T-cell (primary cell): ENCODE measurements around the gene TCEA2. TPM values are rescaled to one million over a fixed set of nuclear protein-coding genes. Genes with fewer than 3 reads are reported as not detected.

Experiments used
- ATAC-seq, 4 experiments: fragments of 200-7000 bp in 3 of 4; fragments of 150-1000 bp in 1 of 4; cut with Tn5 transposase; replicated peaks in 1 of 4; 1 replicate in 3 of 4; 2 replicates in 1 of 4; pipeline ENCODE4 v1.10.0; 2021; ENCODE audit warnings: moderate library complexity in 3 of 4, mild to moderate bottlenecking in 2 of 4, moderate number of reproducible peaks in 1 of 4
- CTCF ChIA-PET, 2 donors: fragments of 300-600 bp; sonication (Branson Sonifier 250); formaldehyde crosslinking; loops; one replicate each; lab custom pipeline; 2022; ENCODE audit warnings: antibody characterized with exemption in 2 of 2; lab: Charles Lee
- POLR2A ChIA-PET, 2 donors: fragments of 300-600 bp; sonication (Branson Sonifier 250); formaldehyde crosslinking; loops; one replicate each; lab custom pipeline; 2022; ENCODE audit warnings: antibody characterized with exemption in 2 of 2; lab: Charles Lee
- DNase-seq, 35 experiments: peaks; one replicate each; pipeline versions ENCODE4 v3.0.0 to v3.0.0-alpha.2; 2013 to 2023
- H3K27ac ChIP-seq: one replicate; pipeline ENCODE4 v1.5.1; 2013; ENCODE audit warnings: low read length
- H3K27me3 ChIP-seq, 2 experiments: replicated peaks in 1 of 2; 1 replicate in 1 of 2; 2 replicates in 1 of 2; pipeline versions ENCODE4 v1.6.1 to v1.7.0; 2013; ENCODE audit warnings: low read length in 1 of 2, mixed read lengths in 1 of 2; ENCODE audit not compliant: control insufficient read depth in 2 of 2, insufficient read depth in 2 of 2; ENCODE audit errors: extremely low read depth in 1 of 2
- H3K36me3 ChIP-seq, 2 donors: 1 replicate in 1 of 2; 2 replicates in 1 of 2; pipeline versions ENCODE4 v1.6.1 to v1.7.0; 2013; ENCODE audit warnings: low read length in 1 of 2; ENCODE audit not compliant: control insufficient read depth in 2 of 2, insufficient read depth in 1 of 2; ENCODE audit errors: extremely low read depth in 1 of 2
- H3K4me1 ChIP-seq, 2 experiments: 1 replicate in 1 of 2; 2 replicates in 1 of 2; pipeline versions ENCODE4 v1.6.1 to v1.7.0; 2013; ENCODE audit warnings: low read length in 2 of 2, mixed read lengths in 1 of 2; ENCODE audit not compliant: insufficient read depth in 2 of 2, control insufficient read depth in 1 of 2; ENCODE audit errors: extremely low read depth in 1 of 2
- H3K4me3 ChIP-seq, 2 donors: 1 replicate in 1 of 2; 2 replicates in 1 of 2; pipeline versions ENCODE4 v1.5.1 to v1.7.0; 2013; ENCODE audit warnings: mild to moderate bottlenecking in 2 of 2, low read length in 1 of 2, moderate library complexity in 1 of 2; ENCODE audit not compliant: control insufficient read depth in 1 of 2; ENCODE audit errors: extremely low read depth in 1 of 2
- H3K9me3 ChIP-seq: 2 replicates; pipeline ENCODE4 v1.7.0; 2013
- H3K27ac Mint-ChIP-seq, 2 donors: one replicate each; pipeline ENCODE4 v1.8.0; 2020 to 2021; ENCODE audit warnings: mild to moderate bottlenecking in 2 of 2, mixed read lengths in 2 of 2
- H3K27me3 Mint-ChIP-seq, 2 donors: one replicate each; pipeline ENCODE4 v1.8.0; 2021 to 2022; ENCODE audit warnings: mixed read lengths in 2 of 2
- H3K36me3 Mint-ChIP-seq: one replicate; pipeline ENCODE4 v1.8.0; 2021; ENCODE audit warnings: mixed read lengths
- H3K4me1 Mint-ChIP-seq, 3 donors: one replicate each; pipeline ENCODE4 v1.8.0; 2020 to 2022; ENCODE audit warnings: mixed read lengths in 3 of 3, mild to moderate bottlenecking in 1 of 3
- H3K4me3 Mint-ChIP-seq, 3 donors: one replicate each; pipeline ENCODE4 v1.8.0; 2020 to 2022; ENCODE audit warnings: mild to moderate bottlenecking in 3 of 3, mixed read lengths in 3 of 3, moderate library complexity in 3 of 3
- H3K9me3 Mint-ChIP-seq, 3 donors: one replicate each; pipeline ENCODE4 v1.8.0; 2020 to 2022; ENCODE audit warnings: mixed read lengths in 3 of 3
- WGBS: methylation state at CpG from one replicate; pipeline ENCODE4 v1.1.5; 2013; ENCODE audit warnings: missing lambda C conversion rate; ENCODE audit not compliant: insufficient coverage; 5-methylcytosine and 5-hydroxymethylcytosine counted together
- total RNA-seq, 35 experiments: library from RNA in 6 of 35; stranded (reverse) in 6 of 35; fragments of 120-200 nt in 1 of 35; gene quantifications; one replicate each; pipeline versions ENCODE4 v1.2.1 to v1.2.4 and lab custom pipeline; 2013 to 2026

The TCEA2 gene
- total RNA-seq, 5 donors from 2014 or later (not counting 1 experiment from before 2014, with no cell fraction given) = 25.8 to 49.7 (median 40.1) TPM

DNA sequence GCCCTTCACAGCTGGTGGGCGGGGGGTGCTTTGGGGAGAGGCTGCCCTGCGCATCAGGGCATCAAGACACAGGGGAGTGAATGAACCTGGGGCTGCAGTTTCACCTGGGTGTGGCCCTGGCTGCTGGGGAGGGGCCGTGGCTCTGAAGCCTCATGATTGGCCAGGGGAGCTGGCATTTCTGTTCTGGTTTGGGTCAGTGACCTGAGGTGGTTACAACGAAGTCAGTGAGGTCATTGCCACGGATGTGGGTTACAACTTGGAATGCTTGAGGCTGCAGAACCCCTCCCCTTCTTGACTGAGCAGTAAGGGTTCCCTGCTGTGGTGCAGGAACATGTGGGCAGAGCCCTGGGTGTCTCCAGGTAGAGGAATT is 3.0 kb downstream of the TCEA2 start:
- ATAC-seq (peak in 3 of 4 experiments; percentile 7 to 58 (median 8)), DNase-seq (peak in 34 of 35 experiments; percentile 30 to 76 (median 52))
- ChIA-PET CTCF (no interaction called here), POLR2A (interaction anchor here in 1 of 2 donors (0.6 kb wide), 2 partner anchors 283 to 358 kb away, joined by 3 to 6 read pairs; partner anchors contain the start of genes ARFRP1 and ZGPAT)
- H3K4me1 ChIP-seq = peaks cover 11 to 83% of the 10 kb centered on the region in 2 experiments
- Mint-ChIP-seq H3K4me3 (peak overlapping the region; percentile 14 to 82 (median 32)), H3K27me3 (no peaks in the 10 kb centered on the region), H3K36me3 (no peaks in the 10 kb centered on the region), H3K27ac (peak overlapping the region; percentile 80 to 86), H3K9me3 (no peaks in the 10 kb centered on the region), H3K4me1 (peaks cover 39 to 57% (median 43%) of the 10 kb centered on the region in 3 donors)
- no peak overlapping the region for H3K4me3 ChIP-seq
- H3K27me3 ChIP-seq = no peaks in the 10 kb centered on the region
- no peaks in the 10 kb centered on the region for H3K36me3 ChIP-seq
- 23% methylated on average over 4 of the region's 5 CpGs for WGBS
- no peaks in the 10 kb centered on the region for H3K9me3 ChIP-seq
- H3K27ac ChIP-seq = peak overlapping the region; percentile 44

DNA sequence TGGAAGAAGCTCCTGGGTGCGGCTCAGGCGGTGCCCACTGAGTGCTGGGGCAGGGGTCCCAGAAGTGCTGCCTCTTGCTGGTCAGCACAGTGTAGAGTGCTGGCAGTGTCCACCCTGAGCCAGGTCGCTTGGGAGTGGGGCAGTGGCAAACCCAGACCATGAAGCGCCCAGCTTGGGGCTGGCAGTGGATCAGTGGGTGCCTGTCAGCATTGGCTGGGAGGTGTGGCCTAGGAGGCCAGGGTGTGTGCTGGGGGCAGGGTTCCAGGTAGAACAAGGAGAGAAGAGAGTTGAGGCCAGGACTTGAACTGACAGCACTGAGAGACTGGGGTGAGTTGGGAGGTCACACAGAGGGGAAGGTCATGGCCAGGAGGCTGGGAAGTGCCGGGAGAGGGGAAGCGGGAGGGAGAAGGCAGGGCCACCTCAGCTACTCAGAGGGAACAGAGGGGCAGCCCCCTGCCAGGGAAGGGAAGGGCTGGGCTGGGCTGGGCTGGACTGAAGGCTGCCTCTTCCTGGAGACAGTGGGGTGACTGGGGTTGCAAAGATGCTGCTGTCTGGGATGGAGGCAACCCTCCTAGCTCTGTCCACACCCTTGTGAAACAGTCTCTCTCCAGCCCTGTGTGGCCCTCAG is 4.1 kb downstream of the TCEA2 start:
- WGBS = 94% methylated on average over 6 of the region's 6 CpGs
- no peak for ATAC-seq
- no peaks in the 10 kb centered on the region for H3K9me3 ChIP-seq
- ChIA-PET CTCF (interaction anchor here in 1 of 2 donors (0.6 kb wide), 1 partner anchor 364 kb away, joined by 4 read pairs; no protein-coding TSS in a partner anchor), POLR2A (no interaction called here)
- H3K27ac ChIP-seq = no peak overlapping the region
- H3K27me3 Mint-ChIP-seq = no peaks in the 10 kb centered on the region
- peak overlapping the region in 1 of 3 donors; percentile 31 for H3K4me3 Mint-ChIP-seq
- H3K4me3 ChIP-seq = no peak overlapping the region
- H3K4me1 Mint-ChIP-seq = peaks cover 39 to 60% (median 43%) of the 10 kb centered on the region in 3 donors
- H3K36me3 ChIP-seq = peaks cover 0 to 4% of the 10 kb centered on the region in 2 donors
- DNase-seq = no peak
- no peaks in the 10 kb centered on the region for H3K27me3 ChIP-seq
- H3K27ac Mint-ChIP-seq = peak overlapping the region; percentile 11 to 43
- no peaks in the 10 kb centered on the region for H3K9me3 Mint-ChIP-seq
- peaks cover 11 to 88% of the 10 kb centered on the region in 2 experiments for H3K4me1 ChIP-seq
- H3K36me3 Mint-ChIP-seq = no peaks in the 10 kb centered on the region

DNA sequence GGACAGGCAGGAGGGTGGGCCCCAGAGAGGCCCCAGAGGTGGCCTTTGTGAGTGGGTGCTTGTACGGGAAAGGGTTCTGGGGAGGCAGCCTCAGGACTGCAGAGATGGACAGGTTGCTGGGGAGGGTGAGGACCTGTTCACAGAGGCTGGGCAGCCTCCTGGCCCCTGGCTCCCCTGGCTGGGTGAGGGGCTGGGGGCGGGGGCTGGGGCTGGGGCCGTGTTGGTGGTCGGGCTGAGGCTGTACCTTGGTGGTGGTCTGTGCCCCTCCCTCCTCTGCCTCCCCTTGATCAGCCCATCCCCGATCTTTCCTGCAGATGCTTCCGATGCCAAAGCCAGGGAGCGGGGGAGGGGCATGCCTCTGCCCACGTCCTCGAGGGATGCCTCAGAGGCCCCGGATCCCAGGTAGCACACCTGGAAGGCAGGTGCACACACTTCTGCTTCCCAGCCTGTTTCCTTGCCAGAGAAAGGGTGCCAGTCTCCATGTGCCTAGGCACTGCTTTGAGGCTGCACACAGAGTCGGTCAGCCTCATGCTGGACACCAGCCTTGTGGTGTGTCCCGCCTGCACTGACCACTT is 4.8 kb downstream of the TCEA2 start:
- no peak overlapping the region for H3K4me3 ChIP-seq
- ChIA-PET POLR2A (no interaction called here), CTCF (no interaction called here)
- 80% methylated on average over 10 of the region's 12 CpGs for WGBS
- H3K27me3 ChIP-seq = no peaks in the 10 kb centered on the region
- ATAC-seq = no peak
- no peak for DNase-seq
- H3K36me3 Mint-ChIP-seq = no peaks in the 10 kb centered on the region
- H3K27ac Mint-ChIP-seq = peak overlapping the region; percentile 39 to 43
- H3K36me3 ChIP-seq = peaks cover 4 to 11% of the 10 kb centered on the region in 2 donors
- no peak overlapping the region for H3K27ac ChIP-seq
- H3K4me1 ChIP-seq = peaks cover 11 to 81% of the 10 kb centered on the region in 2 experiments
- no peaks in the 10 kb centered on the region for H3K9me3 ChIP-seq
- peak overlapping the region in 1 of 3 donors; percentile 31 for H3K4me3 Mint-ChIP-seq
- peaks cover 39 to 63% (median 43%) of the 10 kb centered on the region in 3 donors for H3K4me1 Mint-ChIP-seq
- H3K9me3 Mint-ChIP-seq = no peaks in the 10 kb centered on the region
- H3K27me3 Mint-ChIP-seq = no peaks in the 10 kb centered on the region

DNA sequence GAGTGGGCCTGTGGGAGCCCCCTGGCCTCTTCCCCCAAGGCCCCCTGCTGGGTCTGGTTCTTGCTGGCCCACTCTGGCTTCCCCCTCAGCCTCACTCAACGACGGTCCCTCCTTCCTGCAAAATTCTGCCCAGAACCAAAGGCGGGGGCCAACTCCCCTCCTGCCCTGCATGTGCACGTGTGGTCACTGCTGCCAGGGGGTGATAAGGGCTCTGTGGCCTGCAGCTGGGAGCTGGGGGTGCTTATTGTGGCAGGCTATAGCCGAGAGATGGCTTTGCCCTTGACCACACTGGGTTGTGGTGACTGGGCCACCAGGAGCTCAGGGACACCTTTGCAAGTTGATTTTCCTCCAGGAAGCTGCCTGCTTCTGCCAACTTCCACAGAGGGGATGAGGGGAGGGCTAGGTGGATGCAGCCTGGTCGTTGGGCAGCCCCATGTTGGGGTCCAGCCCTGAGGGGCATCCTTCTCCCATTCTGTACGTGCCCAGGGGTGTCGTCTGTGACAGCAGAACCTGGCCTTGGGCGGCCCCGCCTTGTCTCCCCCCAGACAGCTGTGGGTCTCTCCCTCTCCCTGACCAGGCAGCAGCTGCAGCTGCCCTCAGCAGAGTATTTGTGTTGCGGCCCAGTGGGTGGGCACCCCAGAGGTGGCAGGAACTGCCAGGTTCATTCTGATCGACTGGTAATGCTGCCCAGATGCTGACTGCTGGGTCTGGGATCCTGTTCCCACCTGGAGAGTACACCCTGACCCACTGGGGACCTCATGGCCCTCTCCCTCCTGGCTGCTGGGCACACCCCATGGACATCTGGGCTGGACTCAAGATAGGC is 5.6 kb downstream of the TCEA2 start:
- Histone ChIP-seq H3K4me1 (peaks cover 11 to 77% of the 10 kb centered on the region in 2 experiments), H3K27me3 (no peaks in the 10 kb centered on the region), H3K36me3 (peaks cover 9 to 18% of the 10 kb centered on the region in 2 donors), H3K9me3 (no peaks in the 10 kb centered on the region), H3K4me3 (no peak overlapping the region), H3K27ac (no peak overlapping the region)
- Mint-ChIP-seq H3K4me3 (no peak overlapping the region), H3K4me1 (peaks cover 38 to 62% (median 42%) of the 10 kb centered on the region in 3 donors), H3K27me3 (no peaks in the 10 kb centered on the region), H3K27ac (peak overlapping the region in 1 of 2 donors; percentile 49), H3K36me3 (no peaks in the 10 kb centered on the region), H3K9me3 (no peaks in the 10 kb centered on the region)
- ATAC-seq (no peak), DNase-seq (no peak)
- ChIA-PET POLR2A (interaction anchor here in 1 of 2 donors (0.5 kb wide), 1 partner anchor 25 kb away, joined by 4 read pairs; no protein-coding TSS in a partner anchor), CTCF (no interaction called here)
- 71% methylated on average over 8 of the region's 12 CpGs for WGBS

DNA sequence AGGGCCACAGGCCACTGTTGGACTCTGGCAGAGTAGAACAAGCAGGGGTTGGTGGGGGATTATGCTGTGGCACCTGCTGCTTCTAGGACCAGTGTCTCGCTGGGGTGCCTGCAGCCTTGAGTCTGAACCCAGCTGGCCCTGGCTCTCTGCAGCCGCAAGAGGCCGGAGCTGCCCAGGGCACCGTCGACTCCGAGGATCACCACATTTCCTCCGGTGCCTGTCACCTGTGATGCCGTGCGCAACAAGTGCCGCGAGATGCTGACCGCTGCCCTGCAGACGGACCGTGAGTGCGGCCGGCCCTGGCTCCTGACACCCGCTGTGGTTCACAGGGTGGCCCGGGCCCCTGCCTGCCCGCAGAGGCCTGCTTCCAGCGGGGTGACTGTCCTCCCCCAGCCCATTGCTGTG is 6.2 kb downstream of the TCEA2 start:
- no peak overlapping the region for H3K27ac ChIP-seq
- H3K27me3 Mint-ChIP-seq = no peaks in the 10 kb centered on the region
- no peaks in the 10 kb centered on the region for H3K36me3 Mint-ChIP-seq
- peaks cover 11 to 72% of the 10 kb centered on the region in 2 experiments for H3K4me1 ChIP-seq
- ChIA-PET CTCF (no interaction called here), POLR2A (no interaction called here)
- peaks cover 32 to 56% (median 36%) of the 10 kb centered on the region in 3 donors for H3K4me1 Mint-ChIP-seq
- H3K4me3 Mint-ChIP-seq = no peak overlapping the region
- WGBS = 92% methylated on average over 19 of the region's 20 CpGs
- DNase-seq (no peak), ATAC-seq (no peak)
- H3K9me3 Mint-ChIP-seq = no peaks in the 10 kb centered on the region
- no peak overlapping the region for H3K4me3 ChIP-seq
- no peaks in the 10 kb centered on the region for H3K27me3 ChIP-seq
- H3K9me3 ChIP-seq = no peaks in the 10 kb centered on the region
- H3K36me3 ChIP-seq = peaks cover 9 to 24% of the 10 kb centered on the region in 2 donors
- peak overlapping the region in 1 of 2 donors; percentile 49 for H3K27ac Mint-ChIP-seq

DNA sequence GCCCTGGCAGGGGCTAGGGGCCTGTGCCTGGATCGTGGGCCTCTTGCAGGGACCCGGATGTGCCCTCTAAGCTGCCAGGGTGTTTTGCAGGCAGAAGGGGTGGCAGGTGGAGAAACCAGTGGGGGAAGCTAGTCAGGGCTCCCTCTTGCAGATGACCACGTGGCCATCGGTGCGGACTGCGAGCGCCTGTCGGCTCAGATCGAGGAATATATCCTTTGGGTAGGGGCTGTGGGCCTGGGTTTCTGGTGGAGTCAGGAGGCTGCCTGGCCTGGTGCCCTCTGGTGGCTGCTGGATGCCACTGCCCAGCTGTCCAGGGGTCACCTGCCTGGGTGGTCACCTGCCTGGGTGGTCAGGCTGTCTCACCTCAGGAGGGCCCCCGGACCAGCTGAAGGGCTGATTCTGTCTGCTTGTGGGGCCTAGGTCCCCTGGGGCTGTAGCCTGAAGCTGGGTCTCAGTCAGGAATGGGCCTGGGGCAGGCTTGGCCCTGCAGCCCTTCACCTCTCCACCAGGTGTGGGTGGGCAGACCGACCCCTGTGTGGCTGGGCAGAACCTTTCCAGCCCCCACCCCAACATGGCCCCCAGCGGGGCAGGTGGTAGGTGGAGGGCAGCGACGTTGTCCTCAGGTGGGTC is 6.7 kb downstream of the TCEA2 start:
- peaks cover 9 to 27% of the 10 kb centered on the region in 2 donors for H3K36me3 ChIP-seq
- H3K4me1 Mint-ChIP-seq = peaks cover 27 to 51% (median 31%) of the 10 kb centered on the region in 3 donors
- H3K4me3 Mint-ChIP-seq = no peak overlapping the region
- no peak overlapping the region for H3K4me3 ChIP-seq
- no peak overlapping the region for H3K27ac Mint-ChIP-seq
- H3K36me3 Mint-ChIP-seq = no peaks in the 10 kb centered on the region
- no peaks in the 10 kb centered on the region for H3K27me3 Mint-ChIP-seq
- ChIA-PET POLR2A (no interaction called here), CTCF (no interaction called here)
- H3K9me3 Mint-ChIP-seq = no peaks in the 10 kb centered on the region
- DNase-seq (peak in 1 of 35 experiments; percentile 34), ATAC-seq (no peak)
- H3K27ac ChIP-seq = no peak overlapping the region
- H3K27me3 ChIP-seq = no peaks in the 10 kb centered on the region
- 62% methylated on average over 12 of the region's 14 CpGs for WGBS
- peaks cover 11 to 67% of the 10 kb centered on the region in 2 experiments for H3K4me1 ChIP-seq
- H3K9me3 ChIP-seq = no peaks in the 10 kb centered on the region
